Loucy (cell line): ENCODE measurements around the gene MCRIP1.

Experiments
- H2AFZ ChIP-seq: fragments of 200-600 bp; sonication (generic); 2 replicates; pipeline ENCODE4 v1.6.0; 2016; ENCODE audit warnings: antibody characterized with exemption, mild to moderate bottlenecking, low read length, moderate library complexity
- H3F3A ChIP-seq: fragments of 200-600 bp; 2 replicates; pipeline ENCODE4 v1.6.0; 2016; ENCODE audit warnings: antibody characterized with exemption, low read depth, mild to moderate bottlenecking
- H3K27me3 ChIP-seq: fragments of 200-600 bp; sonication (generic); 2 replicates; pipeline ENCODE4 v1.6.1; 2014; ENCODE audit warnings: low read length, mild to moderate bottlenecking; ENCODE audit not compliant: insufficient read depth, poor library complexity, severe bottlenecking
- H3K36me3 ChIP-seq: fragments of 200-600 bp; sonication (generic); 2 replicates; pipeline ENCODE4 v1.6.1; 2016; ENCODE audit warnings: low read length; ENCODE audit not compliant: insufficient read depth
- H3K4me1 ChIP-seq: fragments of 200-600 bp; sonication (generic); 2 replicates; pipeline ENCODE4 v1.5.1; 2014; ENCODE audit warnings: low read length, mild to moderate bottlenecking; ENCODE audit not compliant: insufficient read depth, poor library complexity, severe bottlenecking
- H3K4me2 ChIP-seq: fragments of 200-600 bp; sonication (generic); 2 replicates; pipeline ENCODE4 v1.6.0; 2014; ENCODE audit warnings: antibody characterized with exemption, low read length, low read depth, mild to moderate bottlenecking; ENCODE audit not compliant: poor library complexity, severe bottlenecking
- H3K4me3 ChIP-seq: fragments of 200-600 bp; sonication (generic); 2 replicates; pipeline ENCODE4 v1.5.1; 2014; ENCODE audit warnings: low read length, mild to moderate bottlenecking, mixed read lengths; ENCODE audit not compliant: poor library complexity, severe bottlenecking
- H3K79me2 ChIP-seq: fragments of 200-600 bp; sonication (generic); 2 replicates; pipeline ENCODE4 v1.6.1; 2014; ENCODE audit warnings: low read length; ENCODE audit not compliant: insufficient read depth
- H3K9ac ChIP-seq: fragments of 200-600 bp; sonication (generic); 2 replicates; pipeline ENCODE4 v1.6.0; 2014; ENCODE audit warnings: mild to moderate bottlenecking, low read depth, low read length, moderate library complexity; ENCODE audit not compliant: poor library complexity, severe bottlenecking
- H3K9me2 ChIP-seq: fragments of 200-600 bp; sonication (generic); replicated peaks from 2 replicates; pipeline ENCODE4 v1.6.1; 2016; ENCODE audit warnings: low read depth, low read length, mixed read lengths
- H3K9me3 ChIP-seq: fragments of 200-600 bp; sonication (generic); 2 replicates; pipeline ENCODE4 v1.6.1; 2014; ENCODE audit warnings: mild to moderate bottlenecking, antibody characterized with exemption, low read length, low read depth; ENCODE audit not compliant: insufficient read depth
- H4K20me1 ChIP-seq: fragments of 200-600 bp; sonication (generic); 2 replicates; pipeline ENCODE4 v1.6.0; 2014; ENCODE audit warnings: antibody characterized with exemption, low read length, mild to moderate bottlenecking; ENCODE audit not compliant: insufficient read depth, poor library complexity, severe bottlenecking
- EZH2phosphoT487 ChIP-seq: fragments of 200-600 bp; IDR thresholded peaks from 2 replicates; pipeline ENCODE4 v1.6.1; 2018; ENCODE audit warnings: antibody characterized with exemption, mild to moderate bottlenecking, moderate library complexity, borderline replicate concordance
- TF ChIP-seq, protein P1 (sequence below): fragments of 200-600 bp; sonication (generic); conservative IDR thresholded peaks from 2 replicates; pipeline ENCODE4 v1.5.1; 2014; ENCODE audit warnings: mild to moderate bottlenecking, antibody characterized with exemption, low read length

Gene MCRIP1

DNA sequence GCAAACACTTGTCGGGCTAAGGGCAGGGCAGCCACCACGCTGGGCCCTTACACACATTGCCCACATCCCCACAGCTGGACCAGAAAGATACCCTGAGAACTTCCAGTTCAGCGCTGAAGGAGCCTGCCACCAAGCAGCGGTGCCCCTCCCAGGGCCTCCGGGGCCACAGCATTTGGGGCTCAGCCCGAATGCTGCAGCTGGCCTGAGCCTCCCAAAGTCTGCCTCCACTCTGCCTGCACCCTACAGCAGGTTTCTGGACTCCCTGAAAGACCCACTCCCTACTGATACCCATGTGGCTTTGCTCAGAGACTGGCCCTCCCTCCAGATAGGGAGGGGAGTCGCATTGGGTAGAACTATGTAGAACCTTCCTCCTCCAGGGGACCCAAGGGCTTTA, 1.5 kb downstream of the MCRIP1 start:
- Histone ChIP-seq H2AFZ (no peak overlapping the region), H3K79me2 (peaks cover 49% of the 10 kb centered on the region), H4K20me1 (no peaks in the 10 kb centered on the region), H3K9ac (peak overlapping the region; percentile 88), H3K4me3 (peak overlapping the region; percentile 96), H3K9me2 (no peaks in the 10 kb centered on the region), H3K4me1 (peaks cover 23% of the 10 kb centered on the region), H3F3A (no peaks in the 10 kb centered on the region), H3K4me2 (peak overlapping the region; percentile 99), H3K27me3 (no peaks in the 10 kb centered on the region), H3K36me3 (no peaks in the 10 kb centered on the region), H3K9me3 (no peaks in the 10 kb centered on the region)
- TF ChIP-seq EZH2phosphoT487 = no peak
- TF ChIP-seq, protein P1, sequence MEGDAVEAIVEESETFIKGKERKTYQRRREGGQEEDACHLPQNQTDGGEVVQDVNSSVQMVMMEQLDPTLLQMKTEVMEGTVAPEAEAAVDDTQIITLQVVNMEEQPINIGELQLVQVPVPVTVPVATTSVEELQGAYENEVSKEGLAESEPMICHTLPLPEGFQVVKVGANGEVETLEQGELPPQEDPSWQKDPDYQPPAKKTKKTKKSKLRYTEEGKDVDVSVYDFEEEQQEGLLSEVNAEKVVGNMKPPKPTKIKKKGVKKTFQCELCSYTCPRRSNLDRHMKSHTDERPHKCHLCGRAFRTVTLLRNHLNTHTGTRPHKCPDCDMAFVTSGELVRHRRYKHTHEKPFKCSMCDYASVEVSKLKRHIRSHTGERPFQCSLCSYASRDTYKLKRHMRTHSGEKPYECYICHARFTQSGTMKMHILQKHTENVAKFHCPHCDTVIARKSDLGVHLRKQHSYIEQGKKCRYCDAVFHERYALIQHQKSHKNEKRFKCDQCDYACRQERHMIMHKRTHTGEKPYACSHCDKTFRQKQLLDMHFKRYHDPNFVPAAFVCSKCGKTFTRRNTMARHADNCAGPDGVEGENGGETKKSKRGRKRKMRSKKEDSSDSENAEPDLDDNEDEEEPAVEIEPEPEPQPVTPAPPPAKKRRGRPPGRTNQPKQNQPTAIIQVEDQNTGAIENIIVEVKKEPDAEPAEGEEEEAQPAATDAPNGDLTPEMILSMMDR = no peak

DNA sequence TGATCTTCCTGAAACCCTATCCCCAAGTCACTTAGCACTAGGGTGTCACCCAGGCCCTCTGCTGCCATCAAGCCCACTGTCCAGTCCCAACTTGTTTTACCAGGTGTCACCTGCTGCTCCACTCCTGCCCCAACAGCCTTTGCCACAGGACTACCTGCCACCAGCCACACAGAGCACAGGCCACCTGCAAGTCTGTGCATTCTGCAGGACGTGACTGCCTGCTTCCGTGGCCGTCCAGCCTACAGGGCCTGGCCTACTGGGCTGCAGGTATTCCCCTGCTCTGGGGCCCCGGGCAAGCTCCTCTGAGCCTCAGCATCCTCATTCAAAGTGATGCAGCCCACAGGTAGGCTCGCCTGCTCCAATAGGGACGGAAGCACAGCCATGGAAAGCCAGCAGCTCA, 3.2 kb downstream of the MCRIP1 start:
- Histone ChIP-seq H3K4me2 (no peak overlapping the region), H3K4me3 (no peak overlapping the region), H3K36me3 (no peaks in the 10 kb centered on the region), H3K79me2 (peaks cover 53% of the 10 kb centered on the region), H4K20me1 (no peaks in the 10 kb centered on the region), H3F3A (no peaks in the 10 kb centered on the region), H3K27me3 (no peaks in the 10 kb centered on the region), H2AFZ (no peak overlapping the region), H3K9me2 (no peaks in the 10 kb centered on the region), H3K4me1 (peaks cover 23% of the 10 kb centered on the region), H3K9me3 (no peaks in the 10 kb centered on the region), H3K9ac (no peak overlapping the region)
- TF ChIP-seq, protein P1 = no peak
- TF ChIP-seq EZH2phosphoT487 = no peak

- no peaks in the 10 kb centered on the region for H3K9me3 ChIP-seq
- H2AFZ ChIP-seq = no peak overlapping the region
- H3K9me2 ChIP-seq = no peaks in the 10 kb centered on the region
- peak overlapping the region; percentile 30 for H3K4me2 ChIP-seq
- H4K20me1 ChIP-seq = no peaks in the 10 kb centered on the region
- TF ChIP-seq, protein P1 = no peak
- TF ChIP-seq EZH2phosphoT487 = no peak
- H3K36me3 ChIP-seq = no peaks in the 10 kb centered on the region
- no peaks in the 10 kb centered on the region for H3F3A ChIP-seq
- H3K9ac ChIP-seq = no peak overlapping the region
- H3K27me3 ChIP-seq = no peaks in the 10 kb centered on the region
- H3K4me3 ChIP-seq = no peak overlapping the region
- H3K4me1 ChIP-seq = peaks cover 18% of the 10 kb centered on the region
- H3K79me2 ChIP-seq = peaks cover 47% of the 10 kb centered on the region; the same call in 1 of the 2 replicates
These were observed 4.4 kb downstream of the MCRIP1 start for GRCh38 chr17:81828656-81829055.
